Endothelial cell of umbilical vein (primary cell): Measurements from ENCODE around the gene GID4. TPM values are rescaled to one million over a fixed set of nuclear protein-coding genes. Genes with fewer than 3 reads are reported as not detected.

Experiments
- BruUV-seq: library from RNA; stranded (reverse); fragments of 400-500 nt; replicated peaks from 2 replicates; lab custom pipeline; 2021; lab: Mats Ljungman, UMichigan
- CTCF ChIA-PET: fragments of 300-600, 350-600 bp; sonication (Branson Sonifier 250); formaldehyde crosslinking; loops from one replicate; lab custom pipeline; 2021; ENCODE audit warnings: antibody characterized with exemption, inconsistent platforms; lab: Charles Lee
- POLR2A ChIA-PET: fragments of 300-600, 350-600 bp; sonication (Branson Sonifier 250); formaldehyde crosslinking; loops from one replicate; lab custom pipeline; 2021; ENCODE audit warnings: antibody characterized with exemption, inconsistent platforms; lab: Charles Lee
- DNase-seq: peaks from one replicate; pipeline ENCODE4 v3.0.0-alpha.2; 2011; ENCODE audit warnings: low read depth, low spot score
- FAIRE-seq: peaks from 2 replicates; lab custom pipeline; 2011; peaks lifted over from hg19 to GRCh38; lab: Jason Lieb, UNC
- H2AFZ ChIP-seq: 2 replicates; pipeline ENCODE4 v1.6.0; 2012; ENCODE audit warnings: low read depth, low read length, control low read depth, inconsistent platforms
- H3K27ac ChIP-seq: 2 replicates; pipeline ENCODE4 v1.5.1; 2011; ENCODE audit warnings: low read depth, mild to moderate bottlenecking, control low read depth, low read length, moderate library complexity; ENCODE audit not compliant: insufficient read depth
- H3K27me3 ChIP-seq, 2 experiments: 2 replicates each; pipeline versions ENCODE4 v1.6.0 to v1.6.1; 2011; ENCODE audit warnings: low read length in 2 of 2, mixed read lengths in 1 of 2; ENCODE audit not compliant: control insufficient read depth in 2 of 2, insufficient read depth in 2 of 2
- H3K36me3 ChIP-seq, 2 experiments: 2 replicates in 1 of 2; 3 replicates in 1 of 2; pipeline ENCODE4 v1.5.1; 2011; ENCODE audit warnings: low read length in 2 of 2, mild to moderate bottlenecking in 1 of 2, moderate library complexity in 1 of 2; ENCODE audit not compliant: control insufficient read depth in 2 of 2, insufficient read depth in 2 of 2; ENCODE audit errors: extremely low read depth in 1 of 2
- H3K4me1 ChIP-seq: 3 replicates; pipeline ENCODE4 v1.5.1; 2011; ENCODE audit warnings: mild to moderate bottlenecking, low read length; ENCODE audit not compliant: control insufficient read depth, insufficient read depth; ENCODE audit errors: extremely low read depth
- H3K4me2 ChIP-seq: 2 replicates; pipeline ENCODE4 v1.6.1; 2011; ENCODE audit warnings: low read length, control low read depth, mixed read lengths; ENCODE audit not compliant: insufficient read depth
- H3K4me3 ChIP-seq, 3 experiments: fragments of 200-600 bp in 1 of 3; sonication (generic), shearing (Covaris generic) in 1 of 3; replicated peaks in 1 of 3; 2 replicates each; pipeline ENCODE4 v1.5.1; 2011 to 2016; ENCODE audit warnings: control low read depth in 3 of 3, low read length in 3 of 3, mild to moderate bottlenecking in 2 of 3, inconsistent platforms in 1 of 3, low read depth in 1 of 3, moderate library complexity in 1 of 3; ENCODE audit not compliant: insufficient read depth in 1 of 3
- H3K79me2 ChIP-seq: 2 replicates; pipeline ENCODE4 v1.6.0; 2012; ENCODE audit warnings: low read length, inconsistent platforms; ENCODE audit not compliant: control insufficient read depth, insufficient read depth
- H3K9ac ChIP-seq: replicated peaks from 2 replicates; pipeline ENCODE3; 2011; ENCODE audit warnings: low read length, control low read depth; ENCODE audit not compliant: insufficient read depth; ENCODE audit errors: extremely low read depth
- H3K9me1 ChIP-seq: replicated peaks from 3 replicates; pipeline ENCODE4 v1.6.0; 2011; ENCODE audit warnings: mild to moderate bottlenecking, low read length; ENCODE audit not compliant: control insufficient read depth, insufficient read depth; ENCODE audit errors: extremely low read depth
- H3K9me3 ChIP-seq: replicated peaks from 2 replicates; pipeline ENCODE4 v1.5.1; 2012; ENCODE audit warnings: low read length, inconsistent platforms; ENCODE audit not compliant: control insufficient read depth, insufficient read depth
- H4K20me1 ChIP-seq: replicated peaks from 2 replicates; pipeline ENCODE3; 2011; ENCODE audit warnings: mild to moderate bottlenecking, low read length; ENCODE audit not compliant: control insufficient read depth, insufficient read depth; ENCODE audit errors: extremely low read depth
- EZH2 ChIP-seq: IDR thresholded peaks from 2 replicates; pipeline ENCODE4 v1.6.1; 2012; ENCODE audit warnings: borderline replicate concordance, low read depth, mild to moderate bottlenecking, moderate library complexity, low read length, inconsistent platforms; ENCODE audit not compliant: severe bottlenecking
- FOS ChIP-seq: IDR thresholded peaks from 2 replicates; pipeline ENCODE4 v1.6.1; 2011; ENCODE audit warnings: mild to moderate bottlenecking, low read length, moderate library complexity, borderline replicate concordance; ENCODE audit not compliant: insufficient read depth
- GATA2 ChIP-seq: IDR thresholded peaks from 2 replicates; pipeline ENCODE4 v1.7.0; 2011; ENCODE audit warnings: low read depth, mild to moderate bottlenecking, moderate library complexity, mixed read lengths, low read length; ENCODE audit not compliant: insufficient read length, insufficient read depth
- JUN ChIP-seq: IDR thresholded peaks from 2 replicates; pipeline ENCODE4 v1.6.1; 2011; ENCODE audit warnings: borderline replicate concordance, low read depth; ENCODE audit not compliant: insufficient read length, insufficient read depth
- MYC ChIP-seq: IDR thresholded peaks from one replicate; pipeline ENCODE4 v1.6.1; 2011; ENCODE audit warnings: mild to moderate bottlenecking, low read depth, low read length
- POLR2A ChIP-seq: IDR thresholded peaks from 2 replicates; pipeline ENCODE4 v1.6.1; 2012; ENCODE audit warnings: low read depth, mild to moderate bottlenecking, control low read depth, low read length
- POLR2AphosphoS5 ChIP-seq: IDR thresholded peaks from 2 replicates; pipeline ENCODE4 v1.6.1; 2012; ENCODE audit warnings: low read depth, mild to moderate bottlenecking, control low read depth, low read length, moderate library complexity; ENCODE audit not compliant: insufficient read depth
- dilution Hi-C: fragments of 300-500 bp; cut with MboI; formaldehyde crosslinking; loops from one replicate; pipeline ENCODE4 v1.15.0; 2019; ENCODE audit warnings: low sequenced_read_pairs; ENCODE audit not compliant: extremely low pct_ligation_motif_present
- intact Hi-C: fragments of 100-400 bp; cut with micrococcal nuclease; formaldehyde crosslinking; loops from one replicate; pipeline ENCODE4 v1.10.0; 2022
- polyA plus RNA-seq, 4 experiments: library from polyadenylated mRNA; depleted of rRNA in 3 of 4; stranded (reverse) in 3 of 4; unstranded in 1 of 4; fragments of >200 nt; gene quantifications; 2 replicates each; pipeline versions ENCODE4 v1.2.1 to v1.2.3, GENCODE V29; 2011 to 2012; ENCODE audit warnings: missing spikeins in 1 of 4
- total RNA-seq: library from RNA; stranded (reverse); gene quantifications from 2 replicates; pipeline ENCODE4 v1.2.3, GENCODE V29; 2021
- TF ChIP-seq, protein P1 (sequence below): IDR thresholded peaks from 2 replicates; pipeline ENCODE4 v1.6.1; 2011; ENCODE audit not compliant: insufficient read depth, insufficient read length
- TF ChIP-seq, protein P2 (sequence below), 2 donors: IDR thresholded peaks; 1 replicate in 1 of 2; 2 replicates in 1 of 2; pipeline ENCODE4 v1.5.1; 2011; ENCODE audit warnings: low read length in 2 of 2, mild to moderate bottlenecking in 2 of 2, moderate library complexity in 2 of 2, control low read depth in 1 of 2, inconsistent platforms in 1 of 2, low read depth in 1 of 2; ENCODE audit not compliant: insufficient read depth in 1 of 2; ENCODE audit errors: extremely low read depth in 1 of 2

GID4 gene
- total and polyA plus RNA-seq, 2 donors (not counting 3 experiments of a cell fraction or from before 2014, with no cell fraction given), result 6.4 to 11.3 TPM

DNA sequence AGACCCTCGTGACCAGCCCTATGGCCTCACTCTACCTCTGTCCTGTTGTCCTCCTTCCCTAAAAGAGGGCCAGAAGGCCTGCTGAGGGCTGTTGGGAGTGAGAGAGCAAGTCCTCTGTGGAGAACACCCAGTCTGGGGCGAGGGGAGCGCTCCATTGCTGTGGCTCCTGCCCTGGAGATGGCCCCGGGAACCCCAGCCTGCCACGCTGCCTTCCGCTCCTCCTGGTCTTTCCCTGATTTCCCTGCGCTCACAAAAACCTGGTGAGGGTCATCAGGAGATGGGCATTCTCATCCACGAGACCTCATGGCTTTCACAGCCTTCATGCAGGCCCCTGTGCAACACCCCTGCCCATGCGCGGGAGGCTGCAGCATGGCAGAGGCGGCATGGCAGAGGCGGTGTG lies 45.4 kb upstream of the GID4 start:
- Histone ChIP-seq H3K27ac (no peak overlapping the region), H3K79me2 (no peaks in the 10 kb centered on the region), H3K4me3 (no peak overlapping the region), H3K27me3 (no peaks in the 10 kb centered on the region), H2AFZ (no peak overlapping the region), H3K9me1 (no peaks in the 10 kb centered on the region), H3K9ac (no peak overlapping the region), H3K9me3 (no peaks in the 10 kb centered on the region), H4K20me1 (no peaks in the 10 kb centered on the region), H3K4me1 (no peaks in the 10 kb centered on the region), H3K36me3 (no peaks in the 10 kb centered on the region), H3K4me2 (no peak overlapping the region)
- BruUV-seq, result no TSS peak
- ChIA-PET POLR2A (no interaction called here), CTCF (interaction anchor here (1.2 to 1.9 kb wide), 3 partner anchors 21 to 42 kb away, joined by 4 to 17 read pairs (median 7); partner anchors contain the start of genes DRC3 and TOM1L2)
- dilution Hi-C loops, result no loop called here
- intact Hi-C loops, result loop anchor here (1.0 kb wide), 1 partner anchor 39 kb away; no protein-coding TSS in a partner anchor
- TF ChIP-seq, protein P1, sequence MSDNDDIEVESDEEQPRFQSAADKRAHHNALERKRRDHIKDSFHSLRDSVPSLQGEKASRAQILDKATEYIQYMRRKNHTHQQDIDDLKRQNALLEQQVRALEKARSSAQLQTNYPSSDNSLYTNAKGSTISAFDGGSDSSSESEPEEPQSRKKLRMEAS, result no peak
- TF ChIP-seq FOS (no peak), POLR2A (no peak), MYC (no peak), JUN (no peak), POLR2AphosphoS5 (no peak), EZH2 (no peak), GATA2 (no peak)
- TF ChIP-seq, protein P2, sequence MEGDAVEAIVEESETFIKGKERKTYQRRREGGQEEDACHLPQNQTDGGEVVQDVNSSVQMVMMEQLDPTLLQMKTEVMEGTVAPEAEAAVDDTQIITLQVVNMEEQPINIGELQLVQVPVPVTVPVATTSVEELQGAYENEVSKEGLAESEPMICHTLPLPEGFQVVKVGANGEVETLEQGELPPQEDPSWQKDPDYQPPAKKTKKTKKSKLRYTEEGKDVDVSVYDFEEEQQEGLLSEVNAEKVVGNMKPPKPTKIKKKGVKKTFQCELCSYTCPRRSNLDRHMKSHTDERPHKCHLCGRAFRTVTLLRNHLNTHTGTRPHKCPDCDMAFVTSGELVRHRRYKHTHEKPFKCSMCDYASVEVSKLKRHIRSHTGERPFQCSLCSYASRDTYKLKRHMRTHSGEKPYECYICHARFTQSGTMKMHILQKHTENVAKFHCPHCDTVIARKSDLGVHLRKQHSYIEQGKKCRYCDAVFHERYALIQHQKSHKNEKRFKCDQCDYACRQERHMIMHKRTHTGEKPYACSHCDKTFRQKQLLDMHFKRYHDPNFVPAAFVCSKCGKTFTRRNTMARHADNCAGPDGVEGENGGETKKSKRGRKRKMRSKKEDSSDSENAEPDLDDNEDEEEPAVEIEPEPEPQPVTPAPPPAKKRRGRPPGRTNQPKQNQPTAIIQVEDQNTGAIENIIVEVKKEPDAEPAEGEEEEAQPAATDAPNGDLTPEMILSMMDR (IDR thresholded peaks at IDR 0.05; ENCODE audit: extremely low read depth in 1 of 2, insufficient read depth in 1 of 2, low read depth in 1 of 2, low read length in 2 of 2), result no peak
- FAIRE-seq (no peak), DNase-seq (no peak)
